ENCODE measurements around the gene RPS6KA4. TPM values are rescaled to one million over a fixed set of nuclear protein-coding genes. Genes with fewer than 3 reads are reported as not detected.

Gene RPS6KA4
- total RNA-seq, 1 donor from 2014 or later = 34.9 TPM

- peaks cover 30% of the 10 kb centered on the region for H3K4me1 Mint-ChIP-seq (ENCODE audit: low read depth)
- peak; percentile 68 for DNase-seq (ENCODE audit: low spot score)
- TF ChIP-seq CTCF (IDR thresholded peaks at IDR 0.05) = no peak
- peaks cover 8% of the 10 kb centered on the region for H3K36me3 Mint-ChIP-seq (ENCODE audit: low read depth)
- peak overlapping the region; percentile 100 for H3K27ac Mint-ChIP-seq (ENCODE audit: unreplicated experiment)
- no peaks in the 10 kb centered on the region for H3K27me3 Mint-ChIP-seq (ENCODE audit: low read depth)
- H3K4me3 Mint-ChIP-seq (ENCODE audit: unreplicated experiment) = peak overlapping the region; percentile 90
- H3K9me3 Mint-ChIP-seq (ENCODE audit: low read depth) = no peaks in the 10 kb centered on the region
Observed at GRCh38 chr11:64318766-64319761, 39.9 kb upstream of the RPS6KA4 start.

- peak; percentile 51 for DNase-seq (ENCODE audit: low spot score)
- peaks cover 30% of the 10 kb centered on the region for H3K4me1 Mint-ChIP-seq (ENCODE audit: low read depth)
- no peak for TF ChIP-seq CTCF (IDR thresholded peaks at IDR 0.05)
- peak overlapping the region; percentile 1 for H3K27ac Mint-ChIP-seq (ENCODE audit: unreplicated experiment)
- no peaks in the 10 kb centered on the region for H3K9me3 Mint-ChIP-seq (ENCODE audit: low read depth)
- H3K27me3 Mint-ChIP-seq (ENCODE audit: low read depth) = no peaks in the 10 kb centered on the region
- H3K4me3 Mint-ChIP-seq (ENCODE audit: unreplicated experiment) = no peak overlapping the region
- H3K36me3 Mint-ChIP-seq (ENCODE audit: low read depth) = peaks cover 8% of the 10 kb centered on the region
Observed at GRCh38 chr11:64320556-64320955, 38.4 kb upstream of the RPS6KA4 start.

GRCh38 chr11:64321026-64321425, 37.9 kb upstream of the RPS6KA4 start:
- Mint-ChIP-seq H3K27me3 (ENCODE audit: low read depth) (no peaks in the 10 kb centered on the region), H3K9me3 (ENCODE audit: low read depth) (no peaks in the 10 kb centered on the region), H3K27ac (ENCODE audit: unreplicated experiment) (no peak overlapping the region), H3K4me1 (ENCODE audit: low read depth) (peaks cover 30% of the 10 kb centered on the region), H3K4me3 (ENCODE audit: unreplicated experiment) (no peak overlapping the region), H3K36me3 (ENCODE audit: low read depth) (peaks cover 8% of the 10 kb centered on the region)
- no peak for TF ChIP-seq CTCF (IDR thresholded peaks at IDR 0.05)
- no peak for DNase-seq (ENCODE audit: low spot score)

GRCh38 chr11:64321533-64321932, 37.4 kb upstream of the RPS6KA4 start:
- H3K27ac Mint-ChIP-seq (ENCODE audit: unreplicated experiment) = no peak overlapping the region

GRCh38 chr11:64322925-64323260, 36.1 kb upstream of the RPS6KA4 start:
- Mint-ChIP-seq H3K27me3 (ENCODE audit: low read depth) (no peaks in the 10 kb centered on the region), H3K4me1 (ENCODE audit: low read depth) (peaks cover 20% of the 10 kb centered on the region), H3K9me3 (ENCODE audit: low read depth) (peaks cover 3% of the 10 kb centered on the region), H3K4me3 (ENCODE audit: unreplicated experiment) (no peak overlapping the region), H3K27ac (ENCODE audit: unreplicated experiment) (no peak overlapping the region), H3K36me3 (ENCODE audit: low read depth) (peaks cover 8% of the 10 kb centered on the region)
- TF ChIP-seq CTCF (IDR thresholded peaks at IDR 0.05) = no peak
- peak; percentile 59 for DNase-seq (ENCODE audit: low spot score)

More at GRCh38 chr11:64321533-64321932, 37.4 kb upstream of the RPS6KA4 start:
- Mint-ChIP-seq H3K36me3 (ENCODE audit: low read depth) (peaks cover 8% of the 10 kb centered on the region), H3K4me1 (ENCODE audit: low read depth) (peaks cover 26% of the 10 kb centered on the region), H3K4me3 (ENCODE audit: unreplicated experiment) (no peak overlapping the region), H3K9me3 (ENCODE audit: low read depth) (no peaks in the 10 kb centered on the region), H3K27me3 (ENCODE audit: low read depth) (no peaks in the 10 kb centered on the region)
- no peak for TF ChIP-seq CTCF (IDR thresholded peaks at IDR 0.05)
- DNase-seq (ENCODE audit: low spot score) = peak; percentile 56
